Measurements from ENCODE around the gene MAP4K5. TPM values are rescaled to one million over a fixed set of nuclear protein-coding genes. Genes with fewer than 3 reads are reported as not detected.

Gene MAP4K5
- total RNA-seq, 1 donor: 101 TPM

GRCh38 chr14:50379563-50379962 lies 152.8 kb downstream of the MAP4K5 start:
- TF ChIP-seq CTCF (IDR thresholded peaks at IDR 0.05; ENCODE audit: insufficient read depth, low read length): no peak
- no peak for DNase-seq (ENCODE audit: low read depth)
- H3K4me3 ChIP-seq (ENCODE audit: low read depth, low read length): no peak overlapping the region

- no peak for DNase-seq (ENCODE audit: low read depth)
- no peak for TF ChIP-seq CTCF (IDR thresholded peaks at IDR 0.05; ENCODE audit: insufficient read depth, low read length)
- H3K4me3 ChIP-seq (ENCODE audit: low read depth, low read length): no peak overlapping the region
Measured at GRCh38 chr14:50377550-50378085, 154.8 kb downstream of the MAP4K5 start.

- DNase-seq (ENCODE audit: low read depth): no peak
- H3K4me3 ChIP-seq (ENCODE audit: low read depth, low read length): no peak overlapping the region
- TF ChIP-seq CTCF (IDR thresholded peaks at IDR 0.05; ENCODE audit: insufficient read depth, low read length): no peak
Measured at GRCh38 chr14:50375760-50376159, 156.6 kb downstream of the MAP4K5 start.

GRCh38 chr14:50373959-50374358 lies 158.4 kb downstream of the MAP4K5 start:
- TF ChIP-seq CTCF (IDR thresholded peaks at IDR 0.05; ENCODE audit: insufficient read depth, low read length): no peak
- no peak overlapping the region for H3K4me3 ChIP-seq (ENCODE audit: low read depth, low read length)
- DNase-seq (ENCODE audit: low read depth): no peak

- no peak overlapping the region for H3K4me3 ChIP-seq (ENCODE audit: low read depth, low read length)
- TF ChIP-seq CTCF (IDR thresholded peaks at IDR 0.05; ENCODE audit: insufficient read depth, low read length): no peak
- no peak for DNase-seq (ENCODE audit: low read depth)
Measured at GRCh38 chr14:50371546-50371945, 160.8 kb downstream of the MAP4K5 start.

Small RNA genes lying within 50 kb of the gene (small RNA-seq; reads per million reads assigned to genes)
- gene RF00019: not detected
- not detected for gene SNRPGP1

Other genes starting within 250 kb of the MAP4K5 start
- 0.98 and 3.3 TPM in 2 replicates for gene L2HGDH, start 220.3 kb downstream of the MAP4K5 start, total RNA-seq (ENCODE audit: low replicate concordance)
- gene DMAC2L, start 220.2 kb downstream of the MAP4K5 start, total RNA-seq (ENCODE audit: low replicate concordance): 2.2 and 4.4 TPM in 2 replicates
- 7.3 and 66.6 TPM in 2 replicates for gene CDKL1, start 135.7 kb downstream of the MAP4K5 start, total RNA-seq (ENCODE audit: low replicate concordance)
- gene ATL1, start 27.6 kb upstream of the MAP4K5 start, total RNA-seq (ENCODE audit: low replicate concordance): 5.2 and 10.7 TPM in 2 replicates
- 32.4 and 42.2 TPM in 2 replicates for gene SAV1, start 135.7 kb upstream of the MAP4K5 start, total RNA-seq (ENCODE audit: low replicate concordance)

All from fibroblast of the aortic adventitia (primary cell).